HG02610 (cell line): ENCODE data around the gene MMP13.
"Not testable (repeated sequence)": the region's sequence is repeated elsewhere in the genome, so short reads cannot be mapped to it uniquely, and the experiment has no call there.

Source experiments
- ATAC-seq: cut with Tn5 transposase; IDR thresholded peaks from one replicate; pipeline ENCODE4 v1.9.1; 2021; ENCODE audit warnings: mild to moderate bottlenecking, moderate library complexity; ENCODE audit not compliant: unreplicated experiment

Gene MMP13

DNA sequence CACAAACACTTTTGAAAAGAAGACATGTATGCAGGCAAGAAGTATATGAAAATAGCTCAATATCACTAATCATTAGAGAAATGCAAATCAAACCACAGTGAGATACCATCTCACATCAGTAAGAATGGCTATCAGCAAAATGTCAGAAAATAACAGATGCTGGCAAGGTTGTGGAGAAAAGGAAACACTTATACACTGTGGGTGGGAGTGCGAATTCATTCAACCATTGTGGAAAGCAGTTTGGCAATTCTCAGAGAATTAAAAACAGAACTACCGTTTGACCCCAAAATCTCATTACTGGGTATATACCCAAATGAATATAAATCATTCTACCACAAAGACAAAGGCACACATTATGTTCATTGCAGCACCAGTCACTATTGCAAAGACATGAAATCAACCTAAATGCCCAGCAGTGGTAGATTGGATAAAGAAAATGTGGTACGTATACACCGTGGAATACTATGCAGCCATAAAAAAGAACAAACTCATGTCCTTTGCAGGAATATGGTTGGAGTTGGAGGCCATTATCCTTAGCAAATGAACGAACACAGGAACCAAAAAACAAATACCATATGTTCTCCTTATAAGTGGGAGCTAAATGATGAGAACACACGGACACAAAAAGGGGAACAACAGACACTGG, 18.5 kb downstream of the MMP13 start:
- ATAC-seq, result no peak

GRCh38 chr11:102935514-102935913, 20.0 kb downstream of the MMP13 start:
- ATAC-seq, result no peak

- ATAC-seq, result no peak
Measured at GRCh38 chr11:102934735-102935134, 20.8 kb downstream of the MMP13 start.

DNA sequence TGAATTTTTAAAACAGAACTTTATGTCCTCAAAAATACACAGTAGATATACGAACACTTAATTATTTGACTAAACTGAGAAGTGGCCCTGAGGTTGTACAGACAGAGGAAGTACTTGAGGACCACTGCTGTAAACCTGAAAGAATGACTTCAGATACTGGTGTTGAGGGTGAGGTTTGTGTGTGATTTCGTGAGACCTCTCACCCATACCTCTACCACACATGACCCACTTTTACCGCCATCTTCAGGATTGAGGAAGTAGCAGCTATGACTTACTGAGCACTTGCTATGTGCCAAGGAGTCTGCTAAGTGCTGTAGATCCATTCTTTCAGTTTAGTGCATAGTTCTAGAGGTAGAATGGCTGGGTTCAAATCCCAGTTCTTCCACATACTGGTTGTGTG, 21.9 kb downstream of the MMP13 start:
- peak; percentile 80 for ATAC-seq

DNA sequence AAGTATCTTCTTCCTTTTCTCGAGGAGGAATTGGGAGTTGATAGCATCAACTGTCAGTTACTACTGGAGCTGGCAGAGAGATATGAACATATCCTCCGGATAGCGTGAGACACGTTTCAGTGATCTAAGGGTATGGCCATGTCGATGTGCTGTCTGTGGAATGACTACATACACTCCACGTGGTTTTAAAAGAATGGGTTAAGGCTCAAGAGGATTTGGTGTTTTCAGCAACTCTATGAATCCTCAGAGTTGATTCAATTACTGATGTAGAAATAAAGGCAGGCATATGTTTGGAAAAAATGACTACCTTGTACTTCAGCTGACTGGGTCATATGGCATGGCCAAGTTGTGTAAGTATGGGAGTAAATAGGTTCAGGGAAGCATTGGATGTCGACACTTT, 22.9 kb downstream of the MMP13 start:
- ATAC-seq, result no peak

DNA sequence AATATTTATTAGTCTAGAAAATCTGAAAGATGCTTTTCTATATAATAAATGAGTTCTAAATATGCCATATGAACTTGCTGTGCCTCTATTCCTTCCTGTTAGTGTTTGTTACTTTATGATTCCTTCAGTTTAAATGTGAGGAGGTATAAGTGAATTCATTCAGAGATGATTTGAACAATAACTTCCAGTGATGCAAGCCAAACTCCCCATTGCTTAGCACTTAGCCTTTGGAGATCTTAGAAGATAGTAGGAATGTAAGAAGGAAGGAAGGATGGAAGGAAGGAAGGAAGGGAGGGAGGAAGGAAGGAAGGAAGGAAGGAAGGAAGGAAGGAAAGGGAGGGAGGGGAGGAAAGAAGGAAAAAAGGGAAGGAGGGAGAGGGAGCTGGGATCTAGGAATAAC, 25.1 kb downstream of the MMP13 start:
- ATAC-seq, result no peak

DNA sequence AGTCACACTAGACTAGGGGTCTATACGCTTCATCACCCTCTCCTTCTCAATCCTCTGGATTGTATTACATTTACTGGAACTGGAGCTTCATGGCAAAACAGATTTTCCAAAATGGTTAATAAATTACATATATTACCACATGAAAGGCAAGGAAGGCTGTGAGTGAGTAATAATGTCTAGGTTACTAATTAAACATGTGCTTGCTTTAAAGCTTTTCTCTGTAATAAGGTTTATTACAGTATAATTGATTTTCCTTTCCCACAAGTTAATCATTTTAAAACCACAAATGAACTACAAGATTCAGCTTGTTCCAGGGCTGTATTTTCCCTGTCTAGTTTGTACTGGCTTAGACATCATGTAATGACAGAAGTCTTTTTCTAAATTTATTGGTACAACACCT, 25.6 kb downstream of the MMP13 start:
- ATAC-seq, result no peak

DNA sequence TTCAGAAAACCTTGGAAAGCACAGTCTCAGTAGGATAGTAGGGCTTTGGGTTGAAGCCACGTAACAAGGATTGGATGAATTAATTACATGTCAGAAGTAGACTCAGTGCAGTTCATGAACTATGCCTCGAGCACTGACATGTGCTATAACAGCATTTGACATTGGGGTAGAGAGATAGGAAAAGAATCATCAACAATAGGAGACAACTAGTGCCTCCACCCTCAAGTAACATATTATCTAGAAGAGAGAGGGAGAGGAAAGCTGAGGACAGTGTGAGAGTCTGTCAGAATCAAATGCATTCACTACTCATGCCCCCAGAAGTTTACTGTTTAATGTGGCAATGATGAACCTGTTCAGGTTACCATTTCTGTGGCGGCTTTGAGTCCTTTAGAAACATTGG, 26.4 kb downstream of the MMP13 start:
- no peak for ATAC-seq

GRCh38 chr11:102928247-102928646, 27.3 kb downstream of the MMP13 start:
- no peak for ATAC-seq

GRCh38 chr11:102927624-102927990, 27.9 kb downstream of the MMP13 start:
- ATAC-seq, result no peak

DNA sequence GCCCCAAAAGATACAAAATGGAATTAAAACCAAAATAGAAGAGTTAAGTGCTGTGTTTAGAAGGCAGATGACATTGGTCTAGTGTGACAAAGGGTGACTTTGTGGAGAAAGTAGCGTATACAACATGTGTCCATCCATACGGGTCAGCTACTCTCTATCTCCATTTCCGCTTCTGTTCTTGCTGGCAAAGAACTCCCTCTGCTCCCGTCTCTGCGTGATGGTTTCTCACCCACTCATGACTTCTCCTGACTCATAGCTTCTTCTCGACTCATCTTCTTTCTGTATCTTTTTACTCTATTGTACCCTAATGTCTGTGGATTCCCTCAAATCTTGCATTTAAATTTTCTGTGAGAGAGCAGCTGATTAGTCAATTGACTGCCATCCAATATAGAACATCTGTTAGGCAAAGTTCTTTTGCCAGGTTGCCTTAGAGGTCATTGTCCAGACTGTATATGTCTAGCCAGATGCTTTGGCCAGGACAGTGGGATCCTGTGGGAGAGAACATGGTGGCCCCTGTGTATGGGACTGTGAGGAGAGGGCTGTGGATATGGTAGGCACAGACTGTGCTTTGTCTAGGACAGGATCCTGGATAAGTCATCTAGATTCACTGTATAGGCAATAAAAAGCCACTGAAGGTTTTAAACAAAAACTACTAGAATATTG, 28.4 kb downstream of the MMP13 start:
- ATAC-seq, result no peak

DNA sequence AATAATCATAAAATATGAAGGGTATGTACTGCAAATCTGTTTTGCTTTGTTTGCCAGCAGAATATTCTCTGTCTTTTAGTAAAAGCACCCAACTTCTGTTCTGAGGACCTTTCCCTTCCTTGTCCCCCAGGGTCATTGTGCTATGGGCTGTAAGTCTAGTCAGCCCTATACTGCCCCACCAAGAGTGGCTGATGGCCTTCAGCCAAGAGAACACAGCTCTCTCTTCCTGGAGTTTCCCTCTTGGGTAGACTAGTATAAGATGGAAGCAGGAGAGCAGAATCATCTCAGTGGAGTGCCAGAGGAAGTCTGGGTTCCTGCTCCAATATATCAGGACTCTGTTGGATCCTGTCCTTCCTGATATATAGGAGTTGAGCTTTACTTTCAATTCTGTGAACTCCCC, 29.0 kb downstream of the MMP13 start:
- no peak for ATAC-seq

DNA sequence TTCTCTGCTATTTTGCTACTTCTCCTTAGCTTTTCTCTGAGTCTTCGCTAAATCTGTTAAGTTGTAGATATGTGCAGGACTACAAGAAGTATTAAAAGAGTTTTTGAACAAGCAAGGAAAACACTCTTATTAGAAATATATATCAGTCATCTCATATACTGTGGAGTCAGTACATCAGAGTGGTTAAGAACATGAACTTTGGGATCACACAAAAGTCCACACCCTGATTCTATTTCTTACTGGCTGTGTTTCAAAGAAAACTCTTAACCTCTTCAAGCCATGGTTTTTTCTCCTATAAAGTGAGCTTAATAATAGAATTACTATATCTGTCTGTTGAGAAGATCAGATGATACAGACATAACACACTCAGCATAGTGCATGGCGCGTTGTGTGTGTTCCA, 29.5 kb downstream of the MMP13 start:
- no peak for ATAC-seq

GRCh38 chr11:102924851-102925380, 30.6 kb downstream of the MMP13 start:
- ATAC-seq, result no peak

GRCh38 chr11:102921587-102922220, 33.8 kb downstream of the MMP13 start:
- ATAC-seq, result no peak

- ATAC-seq, result peak; percentile 85
Measured at GRCh38 chr11:102920118-102920684, 35.3 kb downstream of the MMP13 start.

- ATAC-seq, result no peak
Measured at GRCh38 chr11:102915044-102915375, 40.5 kb downstream of the MMP13 start.

DNA sequence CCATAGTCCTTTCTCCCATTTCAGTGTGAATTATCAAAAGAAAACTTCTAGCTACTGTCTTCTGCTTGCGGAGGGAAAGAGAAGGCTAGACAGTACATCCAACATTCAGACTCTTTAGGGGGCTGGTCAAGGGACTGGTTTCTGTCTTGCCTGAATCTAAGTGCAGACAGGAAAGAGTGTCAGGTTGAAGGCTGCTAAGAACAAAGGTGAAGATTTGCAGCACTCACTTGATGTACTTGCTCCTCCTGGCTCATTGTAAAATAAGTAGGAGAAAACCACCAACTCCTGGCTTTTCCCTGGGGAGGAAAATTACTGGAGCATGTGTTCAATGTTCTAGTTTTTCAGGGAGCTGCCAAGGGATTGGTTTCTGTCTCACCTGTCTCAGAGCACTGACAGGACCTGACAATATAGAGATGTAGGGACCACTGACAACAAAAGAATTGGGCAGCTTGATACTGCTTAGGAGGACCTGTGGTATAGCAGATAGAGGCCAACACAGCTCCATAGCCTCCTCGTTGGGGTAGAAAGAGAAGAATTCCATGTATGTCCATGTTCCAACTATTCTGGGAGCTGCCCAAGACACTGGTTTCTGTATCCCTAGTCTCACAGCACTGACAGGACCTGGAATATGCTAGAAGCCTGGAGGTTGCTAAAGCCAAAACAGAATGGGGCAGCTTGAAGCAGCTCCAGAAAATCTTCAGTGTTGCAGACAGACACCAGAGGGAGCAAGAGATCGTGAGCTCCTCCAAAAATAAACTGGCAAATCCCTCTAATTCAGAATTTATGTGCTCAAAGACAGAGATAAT, 41.1 kb downstream of the MMP13 start:
- ATAC-seq, result no peak

DNA sequence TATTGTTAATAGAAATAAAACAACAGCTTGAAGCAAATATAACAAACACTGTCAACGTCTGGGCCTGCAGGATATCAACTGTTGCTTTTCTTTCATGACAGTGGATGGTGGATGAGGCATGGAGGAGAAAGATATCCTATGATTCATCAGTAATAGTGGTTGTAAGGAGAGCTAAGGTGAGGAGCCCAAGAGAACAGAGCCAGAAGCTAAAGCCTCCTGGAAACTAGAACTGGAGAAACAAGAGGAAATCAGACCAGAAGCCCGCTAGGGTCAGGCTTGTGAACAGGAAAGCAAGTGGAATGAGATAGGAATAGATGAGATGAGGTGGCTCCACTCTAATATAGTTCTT, 43.1 kb downstream of the MMP13 start:
- ATAC-seq, result no peak

DNA sequence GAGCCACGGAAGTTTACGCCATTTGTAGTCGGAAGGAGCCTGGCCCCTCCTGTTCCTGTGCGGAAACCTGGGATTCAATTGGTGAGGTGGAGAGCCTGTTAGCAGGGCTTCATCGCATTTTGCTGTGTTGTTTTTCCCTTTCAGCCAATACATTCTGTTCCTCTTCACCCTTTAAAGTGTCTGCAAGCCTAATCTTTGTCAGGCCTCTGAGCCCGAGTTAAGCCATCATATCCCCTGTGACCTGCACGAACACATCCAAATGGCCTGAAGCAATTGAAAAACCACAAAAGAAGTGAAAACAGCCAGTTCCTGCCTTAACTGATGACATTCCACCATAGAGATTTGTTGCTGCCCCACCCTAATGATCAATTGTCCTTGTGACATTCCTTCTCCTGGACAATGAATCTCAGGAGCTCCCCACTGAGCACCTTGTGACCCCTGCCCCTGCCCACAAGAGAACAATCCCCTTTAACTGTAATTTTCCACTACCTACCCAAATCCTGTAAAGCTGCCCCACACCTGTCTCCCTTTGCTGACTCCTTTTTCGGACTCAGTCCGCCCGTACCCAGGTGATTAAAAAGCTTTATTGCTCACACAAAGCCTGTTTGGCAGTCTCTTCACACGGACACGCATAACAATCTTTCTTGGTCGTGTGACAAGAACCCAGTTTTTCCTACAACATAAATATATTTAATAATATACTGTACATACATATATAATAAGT, 43.6 kb downstream of the MMP13 start:
- ATAC-seq, result no peak

DNA sequence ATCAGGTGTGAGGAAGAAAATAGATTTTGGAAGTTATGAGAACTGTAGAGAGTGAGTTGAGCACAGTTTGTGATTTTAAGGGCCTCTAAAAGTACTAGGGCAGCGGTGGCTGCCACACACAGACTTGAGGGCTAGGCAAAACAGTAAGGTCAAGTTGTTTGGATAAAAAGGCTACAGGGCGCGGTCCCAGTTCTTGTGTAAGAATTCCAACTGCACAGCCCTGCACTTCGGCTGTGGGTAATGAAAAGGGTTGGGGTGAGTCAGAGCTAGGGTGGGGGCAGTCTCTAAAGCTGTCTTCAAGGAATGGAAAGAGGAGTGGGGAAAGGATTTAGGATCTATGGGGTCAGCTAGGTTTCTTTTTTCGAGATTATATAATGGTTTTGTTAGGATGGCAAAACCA, 49.7 kb downstream of the MMP13 start:
- ATAC-seq, result not testable (repeated sequence)
